HG03565 (cell line): Measurements from ENCODE around the gene CDIP1.
"Not testable (repeated sequence)": the region's sequence is repeated elsewhere in the genome, so short reads cannot be mapped to it uniquely, and the experiment has no call there.

Source experiments
- ATAC-seq: cut with Tn5 transposase; IDR thresholded peaks from one replicate; pipeline ENCODE4 v1.9.1; 2021; ENCODE audit warnings: mild to moderate bottlenecking, moderate library complexity; ENCODE audit not compliant: unreplicated experiment

CDIP1 gene

GRCh38 chr16:4538350-4539235 is at the start of gene CDIP1:
Gene CDIP1, minus strand, starts transcription at chr16:4538773. Its CDS starts 24,643 bp downstream, at chr16:4514130.
- ATAC-seq: peak; percentile 58

GRCh38 chr16:4586291-4586690 is 47.7 kb upstream of the CDIP1 start:
- no peak for ATAC-seq

- ATAC-seq: no peak
These were observed 45.3 kb upstream of the CDIP1 start for GRCh38 chr16:4583906-4584305.

GRCh38 chr16:4580250-4580649 is 41.7 kb upstream of the CDIP1 start:
- no peak for ATAC-seq

GRCh38 chr16:4578961-4579530 is 40.5 kb upstream of the CDIP1 start:
- no peak for ATAC-seq

GRCh38 chr16:4576008-4576407 is 37.4 kb upstream of the CDIP1 start:
- no peak for ATAC-seq

GRCh38 chr16:4574919-4575705 is 36.5 kb upstream of the CDIP1 start:
- ATAC-seq: no peak

- not testable (repeated sequence) for ATAC-seq
These were observed 35.4 kb upstream of the CDIP1 start for GRCh38 chr16:4573926-4574325.

- ATAC-seq: no peak
These were observed 34.1 kb upstream of the CDIP1 start for GRCh38 chr16:4572715-4573114.

GRCh38 chr16:4570688-4571321 is 32.2 kb upstream of the CDIP1 start:
- ATAC-seq: no peak

- no peak for ATAC-seq
These were observed 31.5 kb upstream of the CDIP1 start for GRCh38 chr16:4570086-4570485.

- ATAC-seq: no peak
These were observed 27.6 kb upstream of the CDIP1 start for GRCh38 chr16:4566144-4566543.

- ATAC-seq: no peak
These were observed 26.2 kb upstream of the CDIP1 start for GRCh38 chr16:4564661-4565267.

- ATAC-seq: no peak
These were observed 23.0 kb upstream of the CDIP1 start for GRCh38 chr16:4561596-4561995.

GRCh38 chr16:4557973-4558372 is 19.4 kb upstream of the CDIP1 start:
- ATAC-seq: no peak

GRCh38 chr16:4556580-4556979 is 18.0 kb upstream of the CDIP1 start:
- no peak for ATAC-seq

- no peak for ATAC-seq
These were observed 17.5 kb upstream of the CDIP1 start, which contains the start of gene C16orf96 for GRCh38 chr16:4556112-4556511. Gene C16orf96, plus strand, starts transcription at chr16:4556340. Its CDS starts 150 bp downstream, at chr16:4556490.

- no peak for ATAC-seq
These were observed 14.0 kb upstream of the CDIP1 start for GRCh38 chr16:4552541-4552940.

- no peak for ATAC-seq
These were observed 12.0 kb upstream of the CDIP1 start for GRCh38 chr16:4550591-4550990.

- no peak for ATAC-seq
These were observed 9.6 kb upstream of the CDIP1 start for GRCh38 chr16:4548124-4548523.

- ATAC-seq: no peak
These were observed 5.9 kb upstream of the CDIP1 start for GRCh38 chr16:4544473-4544872.
